Activated naive CD8-positive, alpha-beta T cell treated with anti-CD3 and anti-CD28 coated beads, Interleukin-2, amount 10 ng/mL, durations not matched to agents 7 days and 5 days (primary cell): Measurements from ENCODE around the gene SIPA1. TPM values are rescaled to one million over a fixed set of nuclear protein-coding genes. Genes with fewer than 3 reads are reported as not detected.
"Not testable (repeated sequence)": the region's sequence is repeated elsewhere in the genome, so short reads cannot be mapped to it uniquely, and the experiment has no call there.

Experiments
- ATAC-seq: fragments of 150-1000 bp; cut with Tn5 transposase; one replicate; pipeline ENCODE4 v1.10.0; 2021; ENCODE audit warnings: low read depth, moderate library complexity
- POLR2A ChIA-PET: fragments of 350-600 bp; sonication (Branson Sonifier 250); formaldehyde crosslinking; loops from one replicate; lab custom pipeline; 2021; ENCODE audit warnings: antibody characterized with exemption; lab: Charles Lee
- DNase-seq: peaks from one replicate; pipeline ENCODE4 v3.0.0; 2021
- H3K27ac Mint-ChIP-seq: one replicate; pipeline ENCODE4 v1.8.0; 2022; ENCODE audit warnings: mild to moderate bottlenecking, mixed read lengths
- H3K27me3 Mint-ChIP-seq: one replicate; pipeline ENCODE4 v1.8.0; 2022; ENCODE audit warnings: mild to moderate bottlenecking, moderate library complexity, mixed read lengths
- H3K36me3 Mint-ChIP-seq: one replicate; pipeline ENCODE4 v1.8.0; 2021; ENCODE audit warnings: mild to moderate bottlenecking, mixed read lengths
- H3K4me1 Mint-ChIP-seq: one replicate; pipeline ENCODE4 v1.8.0; 2021; ENCODE audit warnings: mixed read lengths
- H3K4me3 Mint-ChIP-seq: one replicate; pipeline ENCODE4 v1.8.0; 2022; ENCODE audit warnings: mild to moderate bottlenecking, moderate library complexity, mixed read lengths
- H3K9me3 Mint-ChIP-seq: one replicate; pipeline ENCODE4 v1.8.0; 2021; ENCODE audit warnings: mixed read lengths
- total RNA-seq, 2 experiments: library from RNA; stranded (reverse); gene quantifications; one replicate each; pipeline ENCODE4 v1.2.3, GENCODE V29; 2021

The SIPA1 gene
- total RNA-seq, 2 experiments from 2014 or later: 245 to 266 TPM

DNA sequence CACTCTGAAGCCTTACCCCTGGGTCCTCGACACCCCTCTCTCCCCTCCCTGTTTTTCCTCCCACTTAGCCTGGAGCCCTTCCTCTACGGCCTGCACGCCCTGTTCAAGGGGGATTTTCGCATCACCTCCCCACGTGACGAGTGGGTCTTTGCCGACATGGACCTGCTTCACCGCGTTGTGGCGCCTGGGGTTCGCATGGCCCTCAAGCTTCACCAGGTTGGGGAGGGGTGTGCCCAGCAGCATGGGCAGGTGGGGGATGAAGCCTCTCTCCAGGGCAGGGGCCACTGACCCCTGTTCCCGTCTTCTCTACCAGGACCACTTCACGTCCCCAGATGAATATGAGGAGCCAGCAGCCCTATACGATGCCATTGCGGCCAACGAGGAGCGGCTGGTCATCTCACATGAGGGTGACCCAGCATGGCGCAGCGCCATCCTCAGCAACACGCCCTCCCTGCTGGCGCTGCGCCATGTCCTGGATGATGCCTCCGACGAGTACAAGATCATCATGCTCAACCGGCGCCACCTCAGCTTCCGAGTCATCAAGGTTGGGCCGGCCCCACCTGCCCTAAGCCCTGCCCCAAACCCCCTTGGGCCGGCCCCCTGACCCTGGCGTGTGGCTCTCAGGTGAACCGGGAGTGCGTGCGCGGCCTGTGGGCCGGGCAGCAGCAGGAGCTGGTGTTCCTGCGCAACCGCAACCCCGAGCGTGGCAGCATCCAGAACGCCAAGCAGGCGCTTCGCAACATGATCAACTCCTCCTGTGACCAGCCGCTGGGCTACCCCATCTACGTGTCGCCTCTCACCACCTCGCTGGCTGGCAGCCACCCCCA lies 2.8 kb upstream of the SIPA1 start:
- ATAC-seq: no peak
- Mint-ChIP-seq H3K9me3 (no peaks in the 10 kb centered on the region), H3K4me3 (no peak overlapping the region), H3K36me3 (peaks cover 7% of the 10 kb centered on the region), H3K4me1 (peaks cover 28% of the 10 kb centered on the region), H3K27ac (peak overlapping the region; percentile 54), H3K27me3 (no peaks in the 10 kb centered on the region)
- DNase-seq: no peak
- POLR2A ChIA-PET: no interaction called here

DNA sequence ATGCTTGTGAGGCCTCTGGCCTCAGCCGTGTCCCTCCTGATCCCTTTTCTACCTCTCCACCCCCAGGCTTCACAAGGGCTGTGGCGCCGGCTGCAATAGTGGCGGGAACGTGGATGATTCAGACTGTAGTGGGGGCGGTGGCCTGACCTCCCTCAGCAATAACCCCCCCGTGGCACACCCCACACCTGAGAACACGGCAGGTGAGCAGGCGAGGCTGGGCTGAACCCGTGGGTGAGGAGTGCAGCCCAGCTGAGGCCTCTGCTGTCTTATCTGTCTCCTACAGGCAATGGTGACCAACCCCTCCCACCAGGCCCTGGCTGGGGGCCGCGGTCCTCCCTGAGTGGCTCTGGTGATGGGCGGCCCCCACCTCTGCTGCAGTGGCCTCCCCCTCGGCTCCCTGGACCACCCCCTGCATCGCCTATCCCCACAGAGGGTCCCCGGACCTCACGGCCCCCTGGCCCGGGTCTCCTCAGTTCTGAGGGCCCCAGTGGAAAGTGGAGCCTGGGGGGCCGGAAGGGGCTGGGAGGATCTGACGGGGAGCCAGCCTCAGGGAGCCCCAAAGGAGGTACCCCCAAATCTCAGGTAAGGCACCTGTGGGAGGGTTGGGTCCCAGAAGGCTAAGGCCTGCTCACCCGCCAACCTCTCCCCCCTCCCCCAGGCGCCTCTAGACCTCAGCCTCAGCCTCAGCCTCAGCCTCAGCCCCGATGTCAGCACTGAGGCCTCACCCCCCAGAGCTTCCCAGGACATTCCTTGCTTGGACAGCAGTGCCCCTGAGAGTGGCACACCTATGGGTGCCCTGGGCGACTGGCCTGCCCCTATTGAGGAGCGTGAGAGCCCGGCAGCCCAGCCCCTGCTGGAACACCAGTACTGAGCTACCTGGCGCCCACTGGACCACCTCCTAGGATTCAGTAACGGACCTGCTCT lies 1.5 kb upstream of the SIPA1 start:
- ATAC-seq (no peak), DNase-seq (no peak)
- Mint-ChIP-seq H3K27me3 (no peaks in the 10 kb centered on the region), H3K27ac (peak overlapping the region; percentile 76), H3K36me3 (peaks cover 11% of the 10 kb centered on the region), H3K4me3 (no peak overlapping the region), H3K9me3 (no peaks in the 10 kb centered on the region), H3K4me1 (peaks cover 31% of the 10 kb centered on the region)
- POLR2A ChIA-PET: interaction anchor here (1.3 to 9.3 kb wide), 2 partner anchors 16 to 66 kb away, joined by 3 to 182 read pairs; partner anchors contain the start of gene ZNRD2

DNA sequence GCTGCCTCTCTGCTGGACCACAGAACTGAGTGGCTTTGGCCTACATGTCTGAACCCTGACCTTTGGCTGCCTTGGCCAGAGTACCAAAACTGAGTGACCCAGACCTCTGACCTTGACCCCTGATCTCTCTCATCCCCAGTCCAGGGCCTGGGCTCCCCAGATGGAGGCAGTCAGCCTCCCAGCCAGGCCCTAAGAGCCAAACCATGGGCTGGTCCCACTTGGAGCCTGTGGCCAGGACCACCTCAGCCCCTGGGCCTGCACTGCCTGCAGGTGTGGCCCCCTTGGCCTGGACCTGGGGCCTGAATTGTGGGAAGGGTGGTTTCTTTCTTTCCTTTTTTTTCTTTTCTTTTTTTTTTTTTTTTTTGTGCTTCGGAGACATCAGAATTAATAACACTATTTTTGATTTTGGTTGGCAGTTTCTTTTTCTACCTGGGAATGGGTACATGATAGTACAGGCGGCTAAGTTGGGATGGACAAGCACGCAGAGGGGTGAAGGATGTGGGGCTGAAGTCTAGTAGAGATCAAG lies 806 bp upstream of the SIPA1 start:
- Mint-ChIP-seq H3K27me3 (no peaks in the 10 kb centered on the region), H3K36me3 (peaks cover 16% of the 10 kb centered on the region), H3K27ac (peak overlapping the region; percentile 76), H3K4me1 (peaks cover 36% of the 10 kb centered on the region), H3K9me3 (no peaks in the 10 kb centered on the region), H3K4me3 (peak overlapping the region; percentile 92)
- ATAC-seq: no peak
- POLR2A ChIA-PET: interaction anchor here (0.6 to 9.3 kb wide), 18 partner anchors 9 to 514 kb away, joined by 3 to 182 read pairs (median 6); partner anchors contain the start of genes FAM89B, MUS81, NEAT1 and PCNX3
- no peak for DNase-seq

DNA sequence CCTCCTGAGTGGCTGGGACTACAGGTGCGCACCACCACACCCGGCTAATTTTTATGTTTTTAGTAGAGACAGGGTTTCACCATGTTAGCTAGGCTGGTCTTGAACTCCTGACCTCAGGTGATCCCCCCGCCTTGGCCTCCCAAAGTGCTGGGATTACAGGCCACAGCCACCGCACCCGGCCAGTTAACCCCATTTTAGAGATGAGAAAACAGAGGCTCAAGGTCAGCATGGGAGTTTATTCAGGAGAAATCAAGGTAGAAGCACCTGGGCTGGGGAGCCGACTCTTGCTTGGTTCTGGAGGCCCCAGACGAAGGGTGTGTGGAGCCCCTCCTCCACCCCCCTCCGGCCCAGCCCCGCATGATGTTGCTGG lies 1.3 kb downstream of the SIPA1 start:
- not testable (repeated sequence) for H3K9me3 Mint-ChIP-seq, H3K27me3 Mint-ChIP-seq, DNase-seq, ATAC-seq
- Mint-ChIP-seq H3K27ac (peak overlapping the region; percentile 93), H3K4me1 (peaks cover 42% of the 10 kb centered on the region), H3K4me3 (peak overlapping the region; percentile 92), H3K36me3 (peaks cover 20% of the 10 kb centered on the region)
- POLR2A ChIA-PET: interaction anchor here (0.9 to 9.3 kb wide), 20 partner anchors 11 to 252 kb away, joined by 3 to 182 read pairs (median 6); partner anchors contain the start of genes CCDC85B, EHBP1L1, FAM89B and MAP3K11

DNA sequence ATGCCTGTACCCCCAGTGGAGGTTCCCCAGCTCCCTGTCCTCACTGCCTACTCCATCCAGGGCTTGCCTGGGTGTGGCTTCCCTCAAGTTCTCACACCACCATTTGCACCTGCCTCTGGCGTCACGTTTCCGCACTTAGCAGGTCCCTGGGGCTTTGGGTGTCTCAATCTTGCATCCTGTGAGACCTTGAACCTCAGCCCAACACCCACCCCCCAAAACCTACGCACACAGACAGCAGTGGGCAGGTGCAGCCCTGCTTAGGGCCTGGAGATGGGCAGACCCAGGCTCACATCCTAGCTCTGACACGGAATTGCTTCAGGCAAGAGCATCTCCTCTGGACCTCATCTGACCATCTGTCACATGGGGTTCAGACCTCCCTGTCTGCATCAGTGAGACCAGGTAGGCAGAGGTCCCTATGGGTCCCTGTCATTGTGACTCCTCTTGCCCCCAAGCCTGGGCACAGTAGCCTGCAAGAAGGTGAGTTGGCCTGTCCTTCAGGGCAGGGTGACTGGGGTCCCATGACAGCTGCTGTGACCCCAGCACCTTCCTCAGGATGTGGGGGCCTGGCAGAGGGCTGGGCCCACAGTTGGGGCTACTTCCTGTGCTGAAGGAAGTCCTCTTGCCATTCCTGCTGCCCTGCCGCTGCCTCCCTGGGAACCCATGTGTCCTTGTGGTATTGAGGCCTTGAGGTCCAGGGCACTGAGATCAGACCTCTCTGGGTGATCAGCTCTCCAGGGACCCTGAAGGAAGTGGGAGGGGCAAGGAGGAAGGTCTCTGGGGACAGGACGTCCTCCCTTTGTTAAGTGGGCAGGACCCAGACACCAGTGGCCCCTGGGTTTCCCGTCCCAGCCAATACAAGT lies 2.0 kb downstream of the SIPA1 start:
- H3K9me3 Mint-ChIP-seq: no peaks in the 10 kb centered on the region
- H3K4me3 Mint-ChIP-seq: peak overlapping the region; percentile 92
- POLR2A ChIA-PET: interaction anchor here (0.6 to 9.3 kb wide), 21 partner anchors 12 to 261 kb away, joined by 3 to 182 read pairs (median 5); partner anchors contain the start of genes CCDC85B, EHBP1L1, FAM89B and FOSL1
- ATAC-seq (peak; percentile 49), DNase-seq (peak; percentile 73)
- peaks cover 18% of the 10 kb centered on the region for H3K36me3 Mint-ChIP-seq
- H3K27ac Mint-ChIP-seq: peak overlapping the region; percentile 93
- no peaks in the 10 kb centered on the region for H3K27me3 Mint-ChIP-seq
- H3K4me1 Mint-ChIP-seq: peaks cover 38% of the 10 kb centered on the region

DNA sequence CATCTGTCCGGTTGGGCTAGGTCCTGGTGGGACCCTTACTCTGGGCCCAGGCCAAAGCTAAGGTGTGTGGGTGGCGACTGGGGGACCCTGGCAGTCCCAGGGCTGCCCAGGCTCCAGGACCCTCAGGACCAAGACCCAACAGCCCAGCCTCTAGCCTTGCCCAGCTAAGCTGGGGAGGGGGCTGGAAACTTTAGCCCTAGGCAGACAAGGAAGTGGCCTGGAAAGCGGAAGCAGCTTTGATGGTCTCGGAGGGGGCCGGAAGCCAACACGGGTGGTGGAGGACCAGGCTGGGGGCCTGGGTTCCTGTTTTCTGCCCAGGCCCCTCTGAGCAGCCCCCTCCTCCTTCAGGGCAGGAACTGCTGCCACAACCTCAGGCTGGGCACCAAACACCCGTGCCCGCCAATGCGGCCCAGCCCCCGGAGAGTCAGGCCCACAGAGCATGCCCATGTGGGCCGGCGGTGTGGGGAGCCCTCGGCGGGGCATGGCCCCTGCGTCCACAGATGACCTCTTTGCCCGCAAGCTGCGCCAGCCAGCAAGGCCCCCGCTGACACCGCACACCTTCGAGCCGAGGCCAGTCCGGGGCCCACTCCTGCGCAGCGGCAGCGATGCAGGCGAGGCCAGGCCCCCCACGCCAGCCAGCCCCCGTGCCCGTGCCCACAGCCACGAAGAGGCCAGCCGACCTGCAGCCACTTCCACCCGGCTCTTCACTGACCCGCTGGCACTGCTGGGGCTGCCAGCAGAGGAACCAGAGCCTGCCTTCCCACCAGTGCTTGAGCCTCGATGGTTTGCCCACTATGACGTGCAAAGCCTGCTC lies 2.8 kb downstream of the SIPA1 start:
- no peaks in the 10 kb centered on the region for H3K27me3 Mint-ChIP-seq
- DNase-seq (peak; percentile 63), ATAC-seq (peak; percentile 13)
- peaks cover 37% of the 10 kb centered on the region for H3K4me1 Mint-ChIP-seq
- H3K27ac Mint-ChIP-seq: peak overlapping the region; percentile 93
- POLR2A ChIA-PET: interaction anchor here (0.6 to 9.3 kb wide), 13 partner anchors 12 to 260 kb away, joined by 3 to 182 read pairs (median 5); partner anchors contain the start of genes EHBP1L1, FAM89B, FOSL1 and MUS81
- H3K4me3 Mint-ChIP-seq: peak overlapping the region; percentile 92
- peaks cover 20% of the 10 kb centered on the region for H3K36me3 Mint-ChIP-seq
- no peaks in the 10 kb centered on the region for H3K9me3 Mint-ChIP-seq

DNA sequence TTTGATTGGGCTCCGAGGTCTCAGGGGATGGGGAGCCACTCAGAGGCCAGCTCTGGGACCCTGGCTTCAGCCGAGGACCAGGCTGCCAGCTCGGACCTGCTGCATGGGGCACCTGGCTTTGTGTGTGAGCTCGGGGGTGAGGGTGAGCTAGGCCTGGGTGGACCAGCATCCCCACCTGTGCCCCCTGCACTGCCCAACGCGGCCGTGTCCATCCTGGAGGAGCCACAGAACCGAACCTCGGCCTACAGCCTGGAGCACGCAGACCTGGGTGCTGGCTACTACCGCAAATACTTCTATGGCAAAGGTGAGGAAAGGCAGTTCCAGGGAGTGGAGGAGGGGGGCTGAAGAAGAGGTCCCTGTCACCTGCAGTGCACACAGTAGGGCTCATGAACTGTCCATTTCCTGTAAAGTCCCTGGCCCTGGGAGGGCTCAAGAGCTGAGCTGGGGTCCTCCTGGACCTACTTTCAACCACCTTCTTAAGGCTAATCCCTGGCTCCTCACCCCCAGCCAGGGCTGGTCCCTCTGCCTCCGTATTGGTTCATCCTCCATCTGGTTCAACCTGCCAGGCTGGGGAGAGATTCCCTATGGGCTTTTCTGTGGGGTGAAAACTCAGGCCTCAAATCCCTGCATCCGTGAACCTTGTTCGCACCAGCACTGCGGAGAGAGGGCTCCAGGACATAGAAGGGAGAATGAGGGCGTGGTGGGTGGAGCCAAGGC lies 3.6 kb downstream of the SIPA1 start:
- POLR2A ChIA-PET: interaction anchor here (9.3 kb wide), 1 partner anchor 11 kb away, joined by 182 read pairs; no protein-coding TSS in a partner anchor
- peak overlapping the region; percentile 92 for H3K4me3 Mint-ChIP-seq
- peaks cover 21% of the 10 kb centered on the region for H3K36me3 Mint-ChIP-seq
- ATAC-seq (no peak), DNase-seq (no peak)
- no peaks in the 10 kb centered on the region for H3K27me3 Mint-ChIP-seq
- H3K4me1 Mint-ChIP-seq: peaks cover 37% of the 10 kb centered on the region
- H3K27ac Mint-ChIP-seq: peak overlapping the region; percentile 89
- no peaks in the 10 kb centered on the region for H3K9me3 Mint-ChIP-seq

DNA sequence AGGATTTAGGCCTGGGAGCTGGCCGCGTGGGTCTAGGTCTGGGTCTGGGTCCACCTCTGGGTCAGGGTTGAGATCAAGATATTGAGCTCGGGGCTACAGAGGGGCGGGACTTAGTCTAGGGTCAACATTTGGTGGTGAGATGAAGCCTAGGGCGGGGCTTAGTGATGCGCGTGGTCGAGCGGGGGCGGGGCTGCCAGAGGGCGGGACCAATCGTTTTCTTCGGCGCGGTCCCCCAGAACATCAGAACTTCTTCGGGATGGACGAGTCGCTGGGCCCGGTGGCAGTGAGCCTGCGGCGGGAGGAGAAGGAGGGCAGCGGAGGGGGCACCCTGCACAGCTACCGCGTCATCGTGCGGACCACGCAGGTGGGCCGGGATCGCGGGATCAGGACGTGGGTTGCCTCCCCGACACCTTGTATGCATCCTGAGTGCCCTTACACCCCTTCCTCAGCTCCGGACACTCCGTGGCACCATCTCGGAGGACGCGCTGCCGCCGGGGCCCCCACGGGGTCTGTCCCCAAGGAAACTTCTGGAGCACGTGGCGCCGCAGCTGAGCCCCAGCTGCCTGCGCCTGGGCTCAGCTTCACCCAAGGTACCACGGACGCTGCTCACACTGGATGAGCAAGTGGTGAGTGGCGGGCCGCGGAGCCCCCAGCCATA lies 4.2 kb downstream of the SIPA1 start:
- no peak for ATAC-seq
- H3K27me3 Mint-ChIP-seq: no peaks in the 10 kb centered on the region
- no peak for DNase-seq
- H3K36me3 Mint-ChIP-seq: peaks cover 19% of the 10 kb centered on the region
- H3K4me1 Mint-ChIP-seq: peaks cover 37% of the 10 kb centered on the region
- no peaks in the 10 kb centered on the region for H3K9me3 Mint-ChIP-seq
- POLR2A ChIA-PET: interaction anchor here (9.3 kb wide), 1 partner anchor 10 kb away, joined by 182 read pairs; no protein-coding TSS in a partner anchor
- peak overlapping the region; percentile 92 for H3K4me3 Mint-ChIP-seq
- peak overlapping the region; percentile 89 for H3K27ac Mint-ChIP-seq

DNA sequence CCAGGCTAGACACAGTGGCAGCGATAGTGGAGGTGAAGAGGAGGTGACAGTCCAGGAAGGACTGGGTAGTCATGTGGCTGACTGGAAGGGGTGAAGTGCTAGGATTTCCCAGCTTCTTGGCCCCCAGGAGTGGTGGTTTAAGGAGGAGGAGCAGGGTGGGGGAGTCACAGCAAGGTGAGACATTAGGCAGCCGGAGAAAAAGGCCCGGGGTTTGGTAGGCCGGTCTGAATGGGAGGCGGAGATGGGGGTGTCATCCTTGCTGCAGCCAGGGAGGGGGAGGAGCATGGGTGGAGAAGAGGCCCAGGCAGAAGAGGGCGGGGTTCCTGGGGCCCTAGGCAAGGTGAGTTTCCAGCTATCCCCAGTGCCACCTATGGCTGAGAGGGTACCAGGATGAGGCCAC lies 6.1 kb downstream of the SIPA1 start:
- H3K4me3 Mint-ChIP-seq: no peak overlapping the region
- peaks cover 18% of the 10 kb centered on the region for H3K36me3 Mint-ChIP-seq
- no peaks in the 10 kb centered on the region for H3K27me3 Mint-ChIP-seq
- ATAC-seq: no peak
- H3K27ac Mint-ChIP-seq: peak overlapping the region; percentile 74
- DNase-seq: no peak
- peaks cover 31% of the 10 kb centered on the region for H3K4me1 Mint-ChIP-seq
- no peaks in the 10 kb centered on the region for H3K9me3 Mint-ChIP-seq
- POLR2A ChIA-PET: interaction anchor here (9.3 kb wide), 1 partner anchor 8 kb away, joined by 182 read pairs; no protein-coding TSS in a partner anchor

DNA sequence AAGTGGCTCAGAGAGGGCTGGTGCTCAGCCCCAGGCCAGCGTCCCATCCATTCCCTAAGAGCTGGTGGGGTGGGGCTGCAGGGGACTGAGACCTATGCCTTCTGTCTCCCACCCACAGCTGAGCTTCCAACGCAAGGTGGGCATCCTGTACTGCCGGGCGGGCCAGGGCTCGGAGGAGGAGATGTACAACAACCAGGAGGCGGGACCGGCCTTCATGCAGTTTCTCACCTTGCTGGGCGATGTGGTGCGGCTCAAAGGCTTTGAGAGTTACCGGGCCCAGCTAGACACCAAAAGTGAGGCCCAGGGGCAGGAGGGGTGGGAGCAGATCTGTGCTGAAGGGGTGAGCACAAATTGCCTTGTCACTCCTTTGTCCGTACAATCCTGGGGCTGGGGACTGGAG lies 6.9 kb downstream of the SIPA1 start:
- Mint-ChIP-seq H3K9me3 (no peaks in the 10 kb centered on the region), H3K36me3 (peaks cover 20% of the 10 kb centered on the region), H3K27ac (no peak overlapping the region), H3K27me3 (no peaks in the 10 kb centered on the region), H3K4me3 (no peak overlapping the region), H3K4me1 (peaks cover 24% of the 10 kb centered on the region)
- POLR2A ChIA-PET: interaction anchor here (1.3 to 9.3 kb wide), 2 partner anchors 7 to 13 kb away, joined by 3 to 182 read pairs; no protein-coding TSS in a partner anchor
- ATAC-seq: no peak
- DNase-seq: no peak
